HG03135 (cell line): ENCODE measurements around the gene PPP2R3B.
"Not testable (repeated sequence)": the region's sequence is repeated elsewhere in the genome, so short reads cannot be mapped to it uniquely, and the experiment has no call there.

ENCODE experiments used
- ATAC-seq: cut with Tn5 transposase; IDR thresholded peaks from one replicate; pipeline ENCODE4 v1.9.1; 2021; ENCODE audit warnings: mild to moderate bottlenecking, moderate library complexity; ENCODE audit not compliant: unreplicated experiment

Gene PPP2R3B

DNA sequence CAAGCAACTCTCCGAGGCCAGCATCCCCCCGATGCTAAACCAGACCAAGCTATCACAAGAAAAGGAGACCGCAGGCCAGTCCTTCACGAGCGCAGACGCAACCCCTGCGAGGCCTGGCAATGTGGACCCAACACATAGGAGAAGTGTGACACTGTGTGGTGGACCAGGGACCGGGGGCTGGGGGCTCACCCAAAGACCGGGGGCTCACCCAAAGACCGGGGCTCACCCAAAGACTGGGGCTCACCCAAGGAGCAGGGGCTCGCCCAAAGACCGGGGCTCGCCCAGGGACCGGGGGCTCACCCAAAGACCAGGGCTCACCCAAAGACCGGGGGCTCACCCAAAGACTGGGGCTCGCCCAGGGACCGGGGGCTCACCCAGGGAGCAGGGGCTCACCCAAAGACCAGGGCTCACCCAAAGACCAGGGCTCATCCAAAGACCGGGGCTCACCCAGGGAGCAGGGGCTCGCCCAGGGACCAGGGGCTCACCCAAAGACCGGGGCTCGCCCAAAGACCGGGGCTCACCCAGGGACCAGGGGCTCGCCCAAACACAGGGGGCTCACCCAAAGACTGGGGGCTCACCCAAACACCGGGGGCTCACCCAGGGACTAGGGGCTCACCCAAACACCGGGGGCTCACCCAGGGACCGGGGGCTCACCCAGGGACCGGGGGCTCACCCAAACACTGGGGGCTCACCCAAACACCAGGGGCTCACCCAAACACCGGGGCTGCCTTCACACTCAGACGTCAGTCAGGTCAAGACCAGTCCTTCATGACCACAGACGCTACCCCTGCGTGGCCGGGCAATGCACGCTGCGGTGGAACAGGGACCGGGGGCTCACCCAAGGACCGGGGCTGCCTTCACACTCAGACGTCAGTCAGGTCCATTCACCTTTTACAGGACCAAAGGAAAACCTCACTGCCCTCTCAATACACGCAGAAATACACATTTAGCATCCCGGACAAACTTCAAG, 32.9 kb downstream of the PPP2R3B start:
- no peak for ATAC-seq

DNA sequence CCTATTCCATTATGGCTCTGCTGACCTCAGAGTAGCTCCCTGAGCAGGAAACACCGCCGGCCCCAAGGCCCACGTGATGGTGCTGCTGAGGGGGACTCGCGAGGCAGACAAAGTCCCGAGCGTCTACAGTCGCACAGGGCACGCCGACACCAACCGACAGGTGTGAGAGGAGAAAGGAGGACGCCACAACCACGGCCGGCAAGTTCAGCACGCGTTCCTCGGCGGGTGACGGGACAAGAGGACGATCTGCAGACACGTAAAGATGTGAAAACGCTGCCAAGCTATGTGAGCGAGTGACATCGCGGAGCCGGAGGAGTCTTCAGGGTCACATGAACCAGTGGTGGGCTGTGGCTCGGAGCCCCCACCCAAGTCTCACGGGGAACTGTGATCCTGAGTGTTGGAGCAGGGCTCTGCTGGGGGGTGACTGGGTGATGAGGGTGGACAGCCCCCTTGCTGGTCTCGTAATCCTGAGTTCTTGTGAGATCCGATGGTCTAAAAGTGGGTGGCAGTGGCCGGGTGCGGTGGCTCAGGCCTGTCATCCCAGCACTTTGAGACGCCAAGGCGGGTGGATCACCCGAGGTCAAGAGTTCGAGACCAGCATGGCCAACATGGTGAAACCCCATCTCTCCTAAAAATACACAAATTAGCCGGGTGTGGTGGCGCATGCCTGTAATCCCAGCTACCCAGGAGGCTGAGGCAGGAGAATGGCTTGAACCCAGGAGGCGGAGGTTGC, 34.0 kb downstream of the PPP2R3B start:
- ATAC-seq = no peak

DNA sequence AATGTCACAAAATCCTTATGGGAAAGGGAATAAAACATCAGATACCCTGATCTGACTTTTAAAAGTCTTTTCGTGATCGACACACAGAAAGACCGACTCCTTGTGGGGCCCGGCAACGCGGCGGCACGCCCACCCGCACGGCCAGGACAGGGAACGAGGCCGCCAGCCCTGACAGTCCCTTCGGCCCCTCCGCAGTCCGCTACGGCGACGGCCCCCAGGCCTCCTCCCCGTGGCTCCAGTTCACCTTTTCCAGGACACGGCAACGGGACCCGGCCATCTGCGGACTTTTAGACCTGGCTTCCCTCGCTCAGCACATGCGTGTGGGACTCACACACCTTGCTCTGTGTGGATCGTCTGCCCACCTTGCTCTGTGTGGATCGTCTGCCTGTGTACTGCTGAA, 34.5 kb downstream of the PPP2R3B start:
- ATAC-seq = no peak

DNA sequence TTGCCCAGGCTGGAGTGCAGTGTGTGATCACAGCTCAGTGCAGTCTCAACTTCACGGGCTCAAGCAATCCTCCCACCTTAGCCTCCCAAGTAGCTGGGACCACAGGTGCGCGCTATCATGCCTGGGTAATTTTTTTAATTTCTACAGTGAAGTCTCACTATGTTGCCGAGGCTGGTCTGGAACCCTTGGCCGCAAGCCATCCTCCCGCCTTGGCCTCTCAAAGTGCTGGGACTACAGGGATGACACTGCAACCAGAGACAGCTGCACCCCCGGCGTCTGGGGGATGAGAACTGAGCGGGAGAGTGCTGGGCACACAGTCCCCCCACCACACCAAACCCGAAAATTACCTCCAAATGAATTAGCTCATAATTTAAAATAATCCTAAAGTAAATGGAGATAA, 35.0 kb downstream of the PPP2R3B start:
- ATAC-seq = no peak

- not testable (repeated sequence) for ATAC-seq
Measured at GRCh38 chrX:351324-351641, 35.4 kb downstream of the PPP2R3B start.

DNA sequence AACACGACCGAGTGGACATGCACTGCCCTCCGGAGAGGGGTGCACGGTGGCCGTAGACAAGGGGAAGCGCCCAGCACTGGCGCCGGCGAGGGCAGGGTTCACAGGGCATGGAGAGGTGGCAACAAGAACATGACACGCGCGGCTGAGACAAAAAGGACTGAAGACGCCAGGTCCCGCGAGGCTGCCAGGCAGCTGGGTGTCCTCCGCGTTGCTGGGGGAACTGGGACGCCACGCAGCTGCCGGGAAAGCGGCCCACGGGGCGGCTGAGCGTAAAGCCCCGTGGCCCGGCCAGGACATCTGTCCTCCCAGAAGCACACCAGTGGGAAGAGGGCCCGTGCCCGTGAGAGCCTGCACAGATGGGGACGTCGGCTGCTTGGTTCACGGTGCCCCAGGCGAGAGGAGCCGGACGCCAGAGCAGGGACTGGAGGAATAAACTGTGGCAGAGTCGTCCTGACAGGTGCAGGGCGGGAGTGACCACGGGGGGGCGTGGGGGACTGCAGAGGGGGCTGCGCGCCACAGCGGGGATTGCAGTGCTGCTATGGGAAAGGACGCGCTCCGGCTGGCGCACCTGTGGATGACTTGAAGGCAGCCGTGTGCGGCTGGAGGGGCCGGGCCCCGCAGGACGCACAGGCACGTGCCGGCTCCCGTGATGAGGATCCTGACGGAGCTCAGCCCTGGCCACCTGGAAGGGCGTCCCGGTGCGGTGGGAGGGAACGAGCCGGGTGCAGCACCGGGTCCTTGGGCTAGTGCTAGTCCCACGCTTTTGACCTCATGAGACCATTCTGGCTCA, 36.0 kb downstream of the PPP2R3B start:
- ATAC-seq = no peak

GRCh38 chrX:350148-350533, 36.6 kb downstream of the PPP2R3B start:
- ATAC-seq = no peak

- ATAC-seq = no peak
Measured at GRCh38 chrX:349702-350101, 37.0 kb downstream of the PPP2R3B start.

DNA sequence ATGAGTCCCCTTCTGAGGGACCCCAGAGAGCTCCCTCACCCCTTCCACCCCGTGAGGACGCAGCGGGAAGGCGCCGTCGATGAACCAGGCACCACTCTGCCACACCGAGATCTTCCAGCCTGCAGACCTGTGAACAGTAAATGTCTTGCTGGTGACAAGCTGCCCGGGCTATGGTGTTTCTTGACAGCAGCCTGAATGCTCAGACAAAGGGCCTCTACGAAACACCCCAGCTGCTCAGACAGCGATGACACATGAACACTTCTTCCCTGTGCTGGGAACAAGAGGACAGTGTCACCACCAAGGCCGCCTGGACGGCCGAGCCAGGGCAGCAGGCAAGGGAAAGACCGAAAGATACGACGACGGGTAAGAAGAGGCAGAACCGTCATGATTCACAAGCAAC, 37.5 kb downstream of the PPP2R3B start:
- ATAC-seq = no peak

- ATAC-seq = no peak
Measured at GRCh38 chrX:348461-349117, 38.1 kb downstream of the PPP2R3B start.

- no peak for ATAC-seq
Measured at GRCh38 chrX:347351-348117, 39.2 kb downstream of the PPP2R3B start.

DNA sequence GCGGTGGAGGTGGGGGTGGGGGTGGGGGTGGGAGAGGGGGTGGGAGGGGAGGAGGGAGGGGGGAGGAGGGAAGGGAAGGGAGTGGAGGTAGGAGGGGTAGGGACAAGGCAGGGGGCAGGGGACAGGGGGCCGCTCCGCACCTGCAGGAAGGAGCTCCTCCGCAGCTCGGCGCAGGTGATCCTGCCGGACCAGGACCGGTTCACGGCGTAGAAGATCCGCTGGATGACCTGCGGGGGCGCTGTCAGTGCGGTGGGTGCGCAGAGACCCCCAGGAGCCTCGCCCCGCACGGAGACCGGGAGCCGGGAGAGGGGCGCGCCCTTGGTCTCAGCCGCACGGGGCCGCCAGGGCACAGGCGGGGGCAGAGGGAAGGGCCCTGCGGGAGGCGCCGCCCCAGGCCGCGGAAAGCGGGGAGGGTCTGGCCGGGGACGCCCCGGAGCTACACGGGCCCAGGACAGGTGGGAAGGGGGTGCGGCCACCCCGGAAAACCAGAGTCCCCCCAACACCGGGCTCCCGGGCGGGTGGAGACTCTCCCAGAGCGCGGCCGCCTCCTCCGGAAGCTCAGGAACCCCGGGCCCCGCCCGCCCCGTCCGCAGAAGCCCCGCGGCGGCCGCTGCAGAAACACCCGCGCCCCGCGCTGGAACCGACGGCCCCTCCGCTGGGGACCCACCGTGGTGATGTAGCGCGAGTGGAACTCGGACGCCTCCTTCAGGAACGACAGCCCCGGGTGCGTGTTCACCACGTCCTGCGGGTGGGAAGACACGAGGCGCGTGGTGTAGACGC, 40.5 kb downstream of the PPP2R3B start:
- no peak for ATAC-seq

GRCh38 chrX:345020-345925, 41.4 kb downstream of the PPP2R3B start:
- no peak for ATAC-seq

GRCh38 chrX:344371-344901, 42.3 kb downstream of the PPP2R3B start:
- ATAC-seq = no peak

DNA sequence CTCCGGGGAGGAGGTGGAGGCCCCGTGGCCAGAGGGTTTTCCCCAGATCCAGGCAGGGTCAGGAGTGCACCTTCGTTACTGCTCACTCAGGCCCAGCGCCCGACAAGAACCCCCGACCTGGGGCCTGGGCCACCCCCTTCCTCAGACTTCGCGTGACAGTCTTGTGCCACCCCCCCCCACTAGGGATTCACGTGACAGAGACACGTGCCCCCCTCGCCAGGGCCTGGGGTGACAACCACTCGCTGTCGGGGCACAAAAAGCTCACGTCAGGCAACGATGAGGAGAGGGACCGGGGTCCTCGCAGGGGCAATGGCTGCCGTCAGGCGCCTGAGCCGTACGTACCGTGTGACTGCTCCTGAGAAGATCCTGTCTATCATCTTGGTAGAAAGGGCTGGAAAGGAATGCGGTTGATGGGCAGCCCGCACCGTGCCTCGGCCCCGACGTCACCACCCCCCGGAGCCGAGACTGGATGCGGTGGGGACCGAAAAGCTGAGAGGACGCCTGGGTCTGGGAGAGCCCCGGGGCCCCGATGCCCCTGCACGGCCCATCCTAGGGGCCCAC, 45.1 kb downstream of the PPP2R3B start:
- no peak for ATAC-seq

DNA sequence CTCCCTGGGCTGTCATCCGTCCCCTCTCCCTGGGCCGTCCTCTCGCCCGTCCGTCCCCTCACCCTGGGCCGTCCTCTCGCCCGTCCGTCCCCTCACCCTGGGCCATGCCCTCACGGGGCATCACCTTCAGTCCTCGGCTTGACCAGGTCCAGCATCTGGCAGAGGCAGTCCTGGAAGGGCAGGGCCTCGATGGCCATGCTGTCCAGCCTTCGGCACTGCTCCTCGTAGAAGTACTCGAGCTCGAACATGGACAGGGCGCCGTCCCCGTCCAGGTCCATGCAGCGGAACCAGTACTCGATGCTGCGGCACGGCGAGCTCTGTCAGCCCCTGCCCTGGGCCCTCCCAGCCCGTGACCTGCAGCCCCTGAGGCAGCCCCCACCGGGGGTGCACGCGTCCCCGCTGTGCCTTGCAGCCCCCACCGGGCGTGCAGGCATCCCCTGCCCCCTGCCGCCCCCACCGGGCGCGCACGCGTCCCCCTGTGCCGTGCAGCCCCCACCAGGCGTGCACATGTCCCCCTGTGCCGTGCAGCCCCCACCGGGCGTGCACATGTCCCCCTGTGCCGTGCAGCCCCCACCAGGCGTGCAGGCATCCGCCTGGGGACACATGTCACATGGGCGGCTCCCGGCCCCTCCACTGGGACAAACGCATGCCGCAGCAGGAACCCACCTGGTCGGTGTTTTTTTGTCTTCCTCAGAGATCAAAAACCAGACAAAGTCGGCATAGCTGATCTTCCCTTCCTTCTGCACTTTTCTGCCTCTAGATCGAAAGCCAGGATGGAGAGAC, 45.9 kb downstream of the PPP2R3B start:
- ATAC-seq = no peak

GRCh38 chrX:340121-340520, 46.6 kb downstream of the PPP2R3B start:
- ATAC-seq = no peak
